Measurements from ENCODE around the gene SPDYE1.

DNA sequence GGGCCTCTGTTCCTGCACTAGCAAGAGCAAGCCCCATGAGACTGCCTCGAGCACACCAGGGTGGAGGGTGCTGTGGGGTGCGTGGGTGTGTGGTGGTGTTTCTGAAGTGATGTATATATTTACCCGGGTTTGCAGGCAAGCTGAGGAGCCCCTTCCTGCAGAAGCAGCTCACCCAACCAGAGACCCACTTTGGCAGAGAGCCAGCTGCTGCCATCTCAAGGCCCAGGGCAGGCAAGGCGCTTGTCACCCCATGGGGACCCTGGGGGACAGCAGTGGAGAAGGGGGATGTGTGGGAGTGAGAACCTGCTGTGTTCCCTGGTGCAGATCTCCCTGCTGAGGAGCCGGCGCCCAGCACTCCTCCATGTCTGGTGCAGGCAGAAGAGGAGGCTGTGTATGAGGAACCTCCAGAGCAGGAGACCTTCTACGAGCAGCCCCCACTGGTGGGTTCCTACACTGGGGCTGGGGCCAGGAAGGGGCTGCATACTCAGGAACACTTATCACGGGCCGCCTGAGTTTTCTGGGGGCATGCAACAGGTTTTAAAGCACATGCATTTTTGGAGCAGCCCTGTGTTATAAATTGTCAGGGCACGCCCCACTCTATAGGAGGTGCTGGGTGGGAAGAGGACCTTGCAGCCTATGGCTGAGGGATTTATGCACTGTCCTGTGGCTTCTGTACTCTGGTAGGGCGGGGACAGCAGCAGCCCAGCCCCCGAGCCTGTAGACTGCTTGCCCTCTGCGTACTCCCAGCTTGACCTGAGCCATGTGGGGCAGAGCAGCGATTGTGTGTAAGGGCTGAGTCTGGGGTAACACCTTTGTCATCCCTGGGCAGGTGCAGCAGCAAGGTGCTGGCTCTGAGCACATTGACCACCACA is 61.8 kb downstream of the SPDYE1 start:
- TF ChIP-seq CTCF (conservative IDR thresholded peaks at IDR 0.05) (no peak), ZFX (IDR thresholded peaks at IDR 0.05) (no peak)

Data from C4-2B (cell line).